ENCODE results near the gene DLGAP4. TPM values are rescaled to one million over a fixed set of nuclear protein-coding genes. Genes with fewer than 3 reads are reported as not detected.

The DLGAP4 gene
- total and polyA plus RNA-seq, 2 of the 13 experiments (the other 11 are each of a cell fraction or from before 2014, with no cell fraction given), result 15.2 to 26.7 TPM

GRCh38 chr20:36573103-36573797, 267.1 kb downstream of the DLGAP4 start, which contains the start of gene TGIF2 (continued):
- TF ChIP-seq MIER3 (CRISPR knock-in tag; IDR thresholded peaks at IDR 0.05; ENCODE audit: borderline replicate concordance), result no peak
- no peak for TF ChIP-seq DBP (CRISPR knock-in tag; IDR thresholded peaks at IDR 0.05; ENCODE audit: not compliant biosample characterization)
- 0 out of 2 replicates have a peak, but pooled peaks have one; percentile 9 for TF ChIP-seq CTCF (CRISPR knock-in tag; IDR thresholded peaks at IDR 0.05)
- no peak for TF ChIP-seq GMEB2 (CRISPR knock-in tag; IDR thresholded peaks at IDR 0.05; ENCODE audit: low read depth)
- no peak for TF ChIP-seq SYNCRIP (IDR thresholded peaks at IDR 0.05; ENCODE audit: insufficient read depth, low read depth, low read length)
- peak; percentile 91 for TF ChIP-seq ZNF891 (CRISPR knock-in tag; IDR thresholded peaks at IDR 0.05)
- no peak for TF ChIP-seq MAF1 (CRISPR knock-in tag; IDR thresholded peaks at IDR 0.05; ENCODE audit: borderline replicate concordance)
- TF ChIP-seq PHF8 (CRISPR knock-in tag; IDR thresholded peaks at IDR 0.05), result peak; percentile 86
- TF ChIP-seq ZNF598 (CRISPR knock-in tag; IDR thresholded peaks at IDR 0.05; ENCODE audit: borderline replicate concordance), result peak; percentile 95; the same call in 1 of the 2 replicates
- TF ChIP-seq ZNF563 (CRISPR knock-in tag; IDR thresholded peaks at IDR 0.05), result peak; percentile 73; the same call in 1 of the 2 replicates
- TF ChIP-seq KDM2A (CRISPR knock-in tag; IDR thresholded peaks at IDR 0.05; ENCODE audit: borderline replicate concordance, low read depth), result peak; percentile 66; the same call in 1 of the 2 replicates
- TF ChIP-seq ZNF20 (CRISPR knock-in tag; IDR thresholded peaks at IDR 0.05), result 0 out of 2 replicates have a peak, but pooled peaks have one; percentile 34
- peak; percentile 84 for TF ChIP-seq IKZF5 (CRISPR knock-in tag; IDR thresholded peaks at IDR 0.05)
- peak; percentile 5; the same call in 1 of the 2 replicates for TF ChIP-seq HNF4G (IDR thresholded peaks at IDR 0.05; ENCODE audit: borderline replicate concordance, low read depth, low read length)
- 0 out of 2 replicates have a peak, but pooled peaks have one; percentile 64 for TF ChIP-seq HNF4G (CRISPR knock-in tag; IDR thresholded peaks at IDR 0.05; ENCODE audit: borderline replicate concordance, low read depth)
- TF ChIP-seq ZNF205 (CRISPR knock-in tag; IDR thresholded peaks at IDR 0.05), result peak; percentile 49; the same call in 1 of the 2 replicates
- peak; percentile 52 for TF ChIP-seq ATF7-NPFF (CRISPR knock-in tag; IDR thresholded peaks at IDR 0.05; ENCODE audit: low read depth)
- TF ChIP-seq ZNF3 (CRISPR knock-in tag; IDR thresholded peaks at IDR 0.05), result no peak; the same call in 1 of the 2 replicates
- TF ChIP-seq ZNF780A (CRISPR knock-in tag; IDR thresholded peaks at IDR 0.05), result no peak
- TF ChIP-seq HOMEZ (CRISPR knock-in tag; IDR thresholded peaks at IDR 0.05; ENCODE audit: low read depth), result 0 out of 2 replicates have a peak, but pooled peaks have one; percentile 11

Data from HepG2 (cell line).